ENCODE data around the gene AGK.

DNA sequence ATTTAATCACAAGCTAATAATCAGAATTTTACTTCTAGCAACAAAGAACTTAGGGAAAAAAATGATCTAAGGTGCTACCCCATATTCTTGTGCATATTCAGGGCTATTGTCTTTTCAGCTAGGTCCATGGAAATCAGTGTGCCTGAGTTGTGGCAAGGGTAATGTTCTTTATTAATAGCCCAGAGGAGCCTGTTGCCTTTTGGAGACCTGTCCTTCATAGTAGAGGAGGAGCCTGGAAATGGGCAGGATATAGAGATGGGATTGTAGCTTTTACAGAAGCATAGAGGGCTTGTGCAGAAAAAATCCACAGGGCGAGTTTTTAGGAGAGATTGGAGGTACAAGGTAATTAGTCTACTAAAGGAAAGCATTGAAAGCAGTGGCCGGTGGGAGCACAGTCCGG lies 38.9 kb downstream of the AGK start:
- TF ChIP-seq, protein P1, sequence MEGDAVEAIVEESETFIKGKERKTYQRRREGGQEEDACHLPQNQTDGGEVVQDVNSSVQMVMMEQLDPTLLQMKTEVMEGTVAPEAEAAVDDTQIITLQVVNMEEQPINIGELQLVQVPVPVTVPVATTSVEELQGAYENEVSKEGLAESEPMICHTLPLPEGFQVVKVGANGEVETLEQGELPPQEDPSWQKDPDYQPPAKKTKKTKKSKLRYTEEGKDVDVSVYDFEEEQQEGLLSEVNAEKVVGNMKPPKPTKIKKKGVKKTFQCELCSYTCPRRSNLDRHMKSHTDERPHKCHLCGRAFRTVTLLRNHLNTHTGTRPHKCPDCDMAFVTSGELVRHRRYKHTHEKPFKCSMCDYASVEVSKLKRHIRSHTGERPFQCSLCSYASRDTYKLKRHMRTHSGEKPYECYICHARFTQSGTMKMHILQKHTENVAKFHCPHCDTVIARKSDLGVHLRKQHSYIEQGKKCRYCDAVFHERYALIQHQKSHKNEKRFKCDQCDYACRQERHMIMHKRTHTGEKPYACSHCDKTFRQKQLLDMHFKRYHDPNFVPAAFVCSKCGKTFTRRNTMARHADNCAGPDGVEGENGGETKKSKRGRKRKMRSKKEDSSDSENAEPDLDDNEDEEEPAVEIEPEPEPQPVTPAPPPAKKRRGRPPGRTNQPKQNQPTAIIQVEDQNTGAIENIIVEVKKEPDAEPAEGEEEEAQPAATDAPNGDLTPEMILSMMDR (IDR thresholded peaks at IDR 0.05): no peak
- TF ChIP-seq CREM (CRISPR knock-in tag; IDR thresholded peaks at IDR 0.05): no peak
- TF ChIP-seq RELA (CRISPR knock-in tag; IDR thresholded peaks at IDR 0.05; ENCODE audit: borderline replicate concordance): no peak
- TF ChIP-seq, protein P2, sequence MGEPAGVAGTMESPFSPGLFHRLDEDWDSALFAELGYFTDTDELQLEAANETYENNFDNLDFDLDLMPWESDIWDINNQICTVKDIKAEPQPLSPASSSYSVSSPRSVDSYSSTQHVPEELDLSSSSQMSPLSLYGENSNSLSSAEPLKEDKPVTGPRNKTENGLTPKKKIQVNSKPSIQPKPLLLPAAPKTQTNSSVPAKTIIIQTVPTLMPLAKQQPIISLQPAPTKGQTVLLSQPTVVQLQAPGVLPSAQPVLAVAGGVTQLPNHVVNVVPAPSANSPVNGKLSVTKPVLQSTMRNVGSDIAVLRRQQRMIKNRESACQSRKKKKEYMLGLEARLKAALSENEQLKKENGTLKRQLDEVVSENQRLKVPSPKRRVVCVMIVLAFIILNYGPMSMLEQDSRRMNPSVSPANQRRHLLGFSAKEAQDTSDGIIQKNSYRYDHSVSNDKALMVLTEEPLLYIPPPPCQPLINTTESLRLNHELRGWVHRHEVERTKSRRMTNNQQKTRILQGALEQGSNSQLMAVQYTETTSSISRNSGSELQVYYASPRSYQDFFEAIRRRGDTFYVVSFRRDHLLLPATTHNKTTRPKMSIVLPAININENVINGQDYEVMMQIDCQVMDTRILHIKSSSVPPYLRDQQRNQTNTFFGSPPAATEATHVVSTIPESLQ (CRISPR knock-in tag; IDR thresholded peaks at IDR 0.05): no peak
- TF ChIP-seq, protein P3, sequence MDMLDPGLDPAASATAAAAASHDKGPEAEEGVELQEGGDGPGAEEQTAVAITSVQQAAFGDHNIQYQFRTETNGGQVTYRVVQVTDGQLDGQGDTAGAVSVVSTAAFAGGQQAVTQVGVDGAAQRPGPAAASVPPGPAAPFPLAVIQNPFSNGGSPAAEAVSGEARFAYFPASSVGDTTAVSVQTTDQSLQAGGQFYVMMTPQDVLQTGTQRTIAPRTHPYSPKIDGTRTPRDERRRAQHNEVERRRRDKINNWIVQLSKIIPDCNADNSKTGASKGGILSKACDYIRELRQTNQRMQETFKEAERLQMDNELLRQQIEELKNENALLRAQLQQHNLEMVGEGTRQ (CRISPR knock-in tag; IDR thresholded peaks at IDR 0.05): no peak
- TF ChIP-seq, protein P4, sequence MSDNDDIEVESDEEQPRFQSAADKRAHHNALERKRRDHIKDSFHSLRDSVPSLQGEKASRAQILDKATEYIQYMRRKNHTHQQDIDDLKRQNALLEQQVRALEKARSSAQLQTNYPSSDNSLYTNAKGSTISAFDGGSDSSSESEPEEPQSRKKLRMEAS (CRISPR knock-in tag; IDR thresholded peaks at IDR 0.05): no peak
- TF ChIP-seq MYBL2 (CRISPR knock-in tag; IDR thresholded peaks at IDR 0.05): no peak
- TF ChIP-seq FOXJ3 (CRISPR knock-in tag; IDR thresholded peaks at IDR 0.05; ENCODE audit: borderline replicate concordance): no peak
- no peak for TF ChIP-seq JAZF1 (CRISPR knock-in tag; IDR thresholded peaks at IDR 0.05)
- TF ChIP-seq, protein P5, sequence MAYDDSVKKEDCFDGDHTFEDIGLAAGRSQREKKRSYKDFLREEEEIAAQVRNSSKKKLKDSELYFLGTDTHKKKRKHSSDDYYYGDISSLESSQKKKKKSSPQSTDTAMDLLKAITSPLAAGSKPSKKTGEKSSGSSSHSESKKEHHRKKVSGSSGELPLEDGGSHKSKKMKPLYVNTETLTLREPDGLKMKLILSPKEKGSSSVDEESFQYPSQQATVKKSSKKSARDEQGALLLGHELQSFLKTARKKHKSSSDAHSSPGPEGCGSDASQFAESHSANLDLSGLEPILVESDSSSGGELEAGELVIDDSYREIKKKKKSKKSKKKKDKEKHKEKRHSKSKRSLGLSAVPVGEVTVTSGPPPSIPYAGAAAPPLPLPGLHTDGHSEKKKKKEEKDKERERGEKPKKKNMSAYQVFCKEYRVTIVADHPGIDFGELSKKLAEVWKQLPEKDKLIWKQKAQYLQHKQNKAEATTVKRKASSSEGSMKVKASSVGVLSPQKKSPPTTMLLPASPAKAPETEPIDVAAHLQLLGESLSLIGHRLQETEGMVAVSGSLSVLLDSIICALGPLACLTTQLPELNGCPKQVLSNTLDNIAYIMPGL (CRISPR knock-in tag; IDR thresholded peaks at IDR 0.05): no peak
- TF ChIP-seq, protein P6, sequence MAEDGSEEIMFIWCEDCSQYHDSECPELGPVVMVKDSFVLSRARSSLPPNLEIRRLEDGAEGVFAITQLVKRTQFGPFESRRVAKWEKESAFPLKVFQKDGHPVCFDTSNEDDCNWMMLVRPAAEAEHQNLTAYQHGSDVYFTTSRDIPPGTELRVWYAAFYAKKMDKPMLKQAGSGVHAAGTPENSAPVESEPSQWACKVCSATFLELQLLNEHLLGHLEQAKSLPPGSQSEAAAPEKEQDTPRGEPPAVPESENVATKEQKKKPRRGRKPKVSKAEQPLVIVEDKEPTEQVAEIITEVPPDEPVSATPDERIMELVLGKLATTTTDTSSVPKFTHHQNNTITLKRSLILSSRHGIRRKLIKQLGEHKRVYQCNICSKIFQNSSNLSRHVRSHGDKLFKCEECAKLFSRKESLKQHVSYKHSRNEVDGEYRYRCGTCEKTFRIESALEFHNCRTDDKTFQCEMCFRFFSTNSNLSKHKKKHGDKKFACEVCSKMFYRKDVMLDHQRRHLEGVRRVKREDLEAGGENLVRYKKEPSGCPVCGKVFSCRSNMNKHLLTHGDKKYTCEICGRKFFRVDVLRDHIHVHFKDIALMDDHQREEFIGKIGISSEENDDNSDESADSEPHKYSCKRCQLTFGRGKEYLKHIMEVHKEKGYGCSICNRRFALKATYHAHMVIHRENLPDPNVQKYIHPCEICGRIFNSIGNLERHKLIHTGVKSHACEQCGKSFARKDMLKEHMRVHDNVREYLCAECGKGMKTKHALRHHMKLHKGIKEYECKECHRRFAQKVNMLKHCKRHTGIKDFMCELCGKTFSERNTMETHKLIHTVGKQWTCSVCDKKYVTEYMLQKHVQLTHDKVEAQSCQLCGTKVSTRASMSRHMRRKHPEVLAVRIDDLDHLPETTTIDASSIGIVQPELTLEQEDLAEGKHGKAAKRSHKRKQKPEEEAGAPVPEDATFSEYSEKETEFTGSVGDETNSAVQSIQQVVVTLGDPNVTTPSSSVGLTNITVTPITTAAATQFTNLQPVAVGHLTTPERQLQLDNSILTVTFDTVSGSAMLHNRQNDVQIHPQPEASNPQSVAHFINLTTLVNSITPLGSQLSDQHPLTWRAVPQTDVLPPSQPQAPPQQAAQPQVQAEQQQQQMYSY (CRISPR knock-in tag; IDR thresholded peaks at IDR 0.05): no peak
